Measurements from ENCODE around the gene SYTL1. TPM values are rescaled to one million over a fixed set of nuclear protein-coding genes. Genes with fewer than 3 reads are reported as not detected.

The SYTL1 gene
- total RNA-seq, result not detected

- DNase-seq, result peak; percentile 30
These were observed at the start of gene SYTL1 for GRCh38 chr1:27341525-27342252. Gene SYTL1 (plus strand): TSS chr1:27342022. CDS start chr1:27345335, 3,313 bp downstream.

DNA sequence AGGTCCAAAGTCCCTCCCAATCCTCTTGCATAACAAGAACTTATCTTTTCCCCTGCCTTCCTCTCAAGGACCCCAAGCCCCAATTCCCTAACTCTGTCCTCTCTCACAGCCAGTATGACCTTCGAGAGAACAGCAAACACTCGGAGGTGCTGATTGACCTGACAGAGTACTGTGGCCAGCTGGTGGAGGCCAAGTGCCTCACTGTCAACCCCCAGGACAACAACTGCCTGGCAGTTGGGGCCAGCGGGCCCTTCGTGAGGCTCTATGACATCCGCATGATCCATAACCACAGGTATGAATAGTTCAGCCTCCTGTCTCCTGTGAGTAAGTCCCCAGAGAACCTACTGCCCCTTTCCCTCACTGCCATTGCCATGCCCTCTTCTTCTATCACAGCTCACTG, 49.7 kb upstream of the SYTL1 start:
- DNase-seq, result no peak

- no peak for DNase-seq
These were observed 47.9 kb upstream of the SYTL1 start for GRCh38 chr1:27293915-27294314.

DNA sequence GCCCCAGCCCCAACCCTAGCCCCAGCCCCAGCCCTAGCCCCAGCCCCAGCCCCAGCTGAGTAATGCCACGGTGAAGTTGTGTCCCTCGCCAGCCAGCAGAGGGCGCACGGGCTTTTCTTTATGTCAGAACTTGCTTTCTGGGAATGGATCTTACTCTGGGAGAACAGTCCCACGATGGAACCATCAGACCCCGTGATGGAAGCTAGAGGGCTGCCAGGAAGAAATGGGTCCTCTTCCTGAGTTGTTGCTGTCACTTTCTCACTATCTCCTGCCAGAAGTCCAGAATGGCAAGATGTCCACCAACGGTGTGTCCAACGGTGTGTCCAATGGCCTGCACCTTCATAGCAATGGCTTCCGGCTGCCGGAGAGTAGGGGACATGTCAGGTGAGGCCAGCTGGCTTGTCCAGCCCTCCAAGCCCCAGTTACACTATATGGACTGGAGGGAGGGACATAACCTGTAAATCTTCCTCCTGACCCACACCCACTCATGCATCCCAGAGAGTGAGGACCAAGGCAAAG, 45.0 kb upstream of the SYTL1 start:
- peak; percentile 31 for DNase-seq

DNA sequence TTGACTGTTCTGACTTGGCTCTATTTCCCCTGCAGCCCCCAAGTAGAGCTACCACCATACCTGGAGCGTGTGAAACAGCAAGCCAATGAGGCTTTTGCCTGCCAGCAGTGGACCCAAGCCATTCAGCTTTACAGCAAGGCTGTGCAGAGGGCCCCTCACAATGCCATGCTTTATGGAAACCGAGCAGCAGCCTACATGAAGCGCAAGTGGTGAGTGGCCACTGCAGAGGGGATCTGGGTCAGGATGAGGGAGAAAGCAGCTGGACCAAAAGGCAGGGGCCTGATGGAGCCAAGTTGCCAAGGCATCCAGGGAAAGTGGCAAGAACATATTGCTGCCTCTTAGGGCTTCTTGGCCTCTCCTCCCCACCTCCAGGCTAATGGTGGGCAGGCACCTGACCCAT, 43.9 kb upstream of the SYTL1 start:
- DNase-seq, result no peak

- DNase-seq, result no peak
These were observed 43.0 kb upstream of the SYTL1 start for GRCh38 chr1:27298632-27299384.

- peak; percentile 58 for DNase-seq
These were observed 42.2 kb upstream of the SYTL1 start for GRCh38 chr1:27299385-27300271.

DNA sequence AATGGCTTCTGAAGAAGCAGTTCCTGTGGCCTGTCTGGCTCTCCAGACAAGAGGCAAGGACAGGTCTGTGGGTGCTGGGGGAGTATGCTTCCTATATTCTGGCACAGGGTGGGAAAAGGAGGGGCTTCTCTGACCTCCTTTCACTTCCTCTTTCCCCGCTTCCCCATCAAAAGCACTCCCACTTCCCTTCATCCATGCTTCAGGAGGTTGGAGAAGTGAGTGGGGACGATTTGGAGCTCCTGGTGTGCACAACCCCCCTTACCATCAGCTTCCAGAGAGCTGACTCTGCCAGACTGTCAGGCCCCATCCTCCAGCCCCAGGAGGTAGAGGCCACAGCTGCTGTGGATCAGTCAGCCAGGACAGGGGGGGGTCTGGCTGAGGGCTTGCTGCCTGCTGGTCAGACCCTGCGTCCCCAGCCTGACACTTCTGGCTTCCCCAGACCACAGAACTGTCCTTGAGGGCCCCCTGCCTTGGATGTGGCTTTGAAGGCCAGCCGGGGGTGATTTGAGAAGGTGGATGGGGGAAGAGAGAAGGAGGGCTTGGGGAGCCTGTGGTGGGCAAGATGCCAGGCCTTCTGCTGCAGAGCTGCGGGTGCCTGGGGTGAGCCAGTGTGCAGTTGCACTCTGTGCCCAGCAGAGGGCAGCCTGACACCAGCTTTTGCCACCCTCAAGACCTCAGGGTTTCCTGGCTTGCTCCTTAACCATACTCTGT, 41.3 kb upstream of the SYTL1 start:
- DNase-seq, result peak; percentile 69

DNA sequence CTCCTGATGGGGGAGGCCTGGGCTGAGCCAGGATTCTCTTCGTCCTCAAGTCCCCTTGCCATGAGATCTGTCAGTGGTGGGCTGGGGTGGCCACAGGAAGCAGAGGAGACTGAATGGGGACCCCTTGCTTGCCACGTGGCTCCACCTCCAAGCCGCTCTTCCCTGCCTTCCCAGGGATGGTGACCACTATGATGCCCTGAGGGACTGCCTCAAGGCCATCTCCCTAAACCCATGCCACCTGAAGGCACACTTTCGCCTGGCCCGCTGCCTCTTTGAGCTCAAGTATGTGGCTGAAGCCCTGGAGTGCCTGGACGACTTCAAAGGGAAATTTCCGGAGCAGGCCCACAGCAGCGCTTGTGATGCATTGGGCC, 40.8 kb upstream of the SYTL1 start:
- DNase-seq, result no peak

DNA sequence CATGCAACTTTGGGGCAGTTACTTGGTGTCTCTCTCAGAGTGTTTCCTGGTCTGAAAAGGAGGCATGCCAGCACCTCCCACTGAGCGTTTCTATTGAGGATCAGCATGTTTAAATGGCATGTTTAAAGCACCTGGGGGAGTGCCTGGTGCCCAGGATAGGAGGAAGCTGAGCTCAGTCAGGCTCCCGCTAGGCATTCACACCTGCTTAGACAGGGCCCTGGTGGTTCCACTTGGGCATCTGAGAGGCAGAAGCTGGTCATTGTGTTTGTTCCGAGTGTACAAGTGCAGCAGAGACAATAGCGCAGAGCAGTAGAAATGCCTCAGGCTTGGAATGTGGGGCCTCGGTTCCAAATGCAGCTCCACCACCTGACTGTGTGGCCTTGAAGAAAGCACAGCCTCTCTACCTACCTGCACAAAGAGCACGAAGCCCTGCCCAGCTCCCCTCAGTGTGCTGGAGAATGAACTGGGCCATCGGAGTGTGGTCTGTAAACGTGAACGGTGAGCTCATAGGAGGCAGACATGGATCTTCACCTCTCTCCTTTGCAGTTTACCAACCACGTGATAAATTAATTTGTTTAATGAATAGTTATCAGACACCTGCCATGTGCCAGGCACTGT, 40.1 kb upstream of the SYTL1 start:
- no peak for DNase-seq

GRCh38 chr1:27302612-27303011, 39.2 kb upstream of the SYTL1 start:
- no peak for DNase-seq

DNA sequence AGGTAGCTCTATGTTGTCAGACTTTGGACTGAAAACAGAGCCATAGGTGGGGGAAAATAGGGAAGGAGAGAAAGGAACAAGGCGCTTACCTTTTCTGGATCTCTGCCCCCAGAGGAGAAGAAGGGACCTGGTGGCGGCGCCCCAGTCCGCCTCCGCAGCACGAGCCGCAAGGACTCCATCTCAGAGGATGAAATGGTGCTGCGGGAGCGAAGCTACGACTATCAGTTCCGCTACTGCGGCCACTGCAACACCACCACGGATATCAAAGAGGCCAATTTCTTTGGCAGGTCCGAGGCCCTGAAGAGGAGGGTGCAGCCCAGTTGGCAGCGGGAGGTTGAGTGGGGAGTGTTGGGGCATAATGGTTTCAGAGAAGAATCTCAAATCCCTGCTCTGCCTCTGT, 38.3 kb upstream of the SYTL1 start:
- DNase-seq, result no peak

- no peak for DNase-seq
These were observed 35.8 kb upstream of the SYTL1 start for GRCh38 chr1:27306071-27306470.

DNA sequence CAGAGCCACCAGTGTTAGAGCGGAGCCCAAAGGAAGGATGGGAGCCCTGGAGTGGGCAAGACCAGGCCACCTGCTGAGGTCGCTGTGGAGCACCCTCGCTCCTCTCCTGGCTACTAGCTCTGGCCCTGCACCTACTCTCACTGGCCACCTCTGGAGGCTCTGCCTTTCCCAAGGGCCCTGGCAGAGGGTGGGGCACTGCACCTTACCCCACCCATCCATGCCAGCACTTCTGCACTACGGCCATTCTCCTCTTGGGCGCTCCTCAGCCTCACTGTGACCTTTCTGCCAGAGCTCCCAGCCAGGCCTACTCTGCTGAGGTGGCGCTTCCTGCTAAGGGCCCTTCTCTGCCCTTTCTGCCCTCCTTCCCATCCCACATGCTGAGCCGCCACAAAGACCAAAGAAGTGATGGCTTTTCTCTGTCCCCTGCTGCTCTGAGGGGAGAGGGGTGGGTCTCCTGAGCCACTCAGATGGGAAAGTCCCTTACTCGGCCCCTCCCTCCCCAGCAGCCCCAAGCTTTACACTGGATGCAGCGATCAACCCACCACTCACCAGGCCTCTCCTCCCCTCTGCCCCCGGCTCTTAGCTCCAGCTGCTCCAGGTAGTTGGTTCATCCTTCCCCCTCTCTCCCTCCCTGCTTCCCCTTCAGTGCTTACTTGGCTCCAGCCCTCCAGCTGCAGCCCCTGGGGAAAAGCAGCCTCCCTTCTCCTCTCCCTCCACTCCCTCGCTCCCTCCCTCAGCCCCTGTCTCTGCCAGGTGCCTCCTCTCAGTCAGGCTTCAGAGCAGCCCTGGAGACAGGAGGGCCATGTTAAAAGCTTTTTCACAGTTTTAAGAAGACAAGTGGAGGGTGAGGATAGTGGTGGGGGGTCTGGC, 34.7 kb upstream of the SYTL1 start:
- no peak for DNase-seq

DNA sequence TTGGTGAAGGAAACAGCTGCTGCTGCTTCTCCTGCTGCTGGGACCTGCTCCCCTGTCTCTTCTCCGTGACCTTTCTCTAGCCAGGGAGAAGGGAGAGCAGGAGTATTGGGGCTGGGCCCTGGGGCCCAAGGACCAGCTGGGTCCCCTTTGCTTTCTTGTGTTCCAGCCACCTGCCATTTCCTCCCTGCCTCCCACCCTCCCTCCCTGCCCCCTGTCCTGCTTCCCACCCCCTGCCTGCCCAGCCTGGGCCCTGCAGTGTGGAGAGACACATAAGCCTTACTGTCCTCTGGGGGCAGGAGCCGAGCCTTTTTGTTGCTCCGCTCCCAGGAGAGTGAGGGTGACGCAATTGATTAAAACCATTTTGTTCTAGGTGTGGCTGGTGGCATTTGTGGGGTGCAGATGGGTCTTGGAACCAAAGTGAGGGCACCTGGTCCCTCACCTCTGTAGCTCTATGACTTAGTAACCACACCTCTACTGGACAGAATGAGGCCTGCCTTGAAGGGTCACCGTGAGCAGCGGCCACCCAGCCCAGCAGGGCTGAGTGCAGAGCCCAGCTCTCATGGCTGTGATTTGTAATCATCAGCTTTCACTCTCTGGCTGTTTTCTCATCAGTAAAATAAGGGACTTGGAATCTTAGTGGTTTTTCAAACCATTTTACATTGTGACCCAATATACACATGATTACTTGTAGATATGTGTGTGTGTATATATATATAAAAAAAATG, 33.8 kb upstream of the SYTL1 start:
- DNase-seq, result no peak

DNA sequence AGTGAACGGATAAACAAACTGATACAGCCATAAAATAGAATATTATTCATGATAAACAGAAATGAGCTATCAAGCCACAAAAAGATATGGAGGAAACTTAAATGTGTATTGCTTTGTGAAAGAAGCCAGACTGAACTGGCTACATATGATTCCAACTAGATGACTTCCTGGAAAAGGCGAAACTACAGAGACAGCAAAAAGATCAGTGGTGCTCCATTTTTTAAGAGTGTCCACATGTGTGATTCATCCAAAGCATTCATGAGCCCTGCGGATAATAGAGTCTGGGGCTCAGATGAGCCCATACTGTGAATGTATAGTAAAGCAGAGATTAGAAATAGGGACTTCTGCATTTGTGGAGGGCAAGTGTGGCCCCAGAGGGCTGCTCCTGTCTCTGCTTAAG, 27.7 kb upstream of the SYTL1 start:
- DNase-seq, result no peak

GRCh38 chr1:27314737-27315136, 27.1 kb upstream of the SYTL1 start:
- DNase-seq, result no peak

DNA sequence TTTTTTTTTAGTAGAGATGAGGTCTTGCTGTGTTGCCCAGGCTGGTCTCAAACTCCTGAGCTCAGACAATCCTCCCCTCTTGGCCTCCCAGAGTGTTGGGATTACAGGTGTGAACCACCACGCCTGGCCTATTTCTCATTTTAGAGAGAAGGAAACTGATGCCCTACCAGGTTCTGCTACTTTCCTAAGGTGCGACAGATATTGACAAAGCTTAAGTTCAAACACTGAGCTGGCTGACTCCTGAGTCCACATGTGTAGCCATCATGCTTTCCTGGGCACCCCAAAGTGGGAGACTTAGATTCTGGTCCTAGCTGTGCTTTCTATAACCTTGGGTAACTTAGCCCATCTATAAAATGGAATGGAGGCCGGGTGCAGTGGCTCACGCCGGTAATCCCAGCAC, 25.0 kb upstream of the SYTL1 start:
- no peak for DNase-seq

- DNase-seq, result no peak
These were observed 23.7 kb upstream of the SYTL1 start for GRCh38 chr1:27318136-27318535.

- DNase-seq, result no peak
These were observed 23.2 kb upstream of the SYTL1 start for GRCh38 chr1:27318596-27318995.
